GM19372 (cell line): ENCODE measurements around the gene BOLA3.
"Not testable (repeated sequence)": the region's sequence is repeated elsewhere in the genome, so short reads cannot be mapped to it uniquely, and the experiment has no call there.

Source experiments
- ATAC-seq: cut with Tn5 transposase; IDR thresholded peaks from one replicate; pipeline ENCODE4 v1.9.1; 2021; ENCODE audit warnings: mild to moderate bottlenecking, low read depth, moderate library complexity; ENCODE audit not compliant: unreplicated experiment

Gene BOLA3

GRCh38 chr2:74105413-74105812, 42.3 kb downstream of the BOLA3 start:
- ATAC-seq = no peak

GRCh38 chr2:74104839-74105238, 42.9 kb downstream of the BOLA3 start:
- ATAC-seq = no peak

- no peak for ATAC-seq
Measured at GRCh38 chr2:74103763-74104162, 43.9 kb downstream of the BOLA3 start.

- ATAC-seq = no peak
Measured at GRCh38 chr2:74102516-74102915, 45.2 kb downstream of the BOLA3 start.

- no peak for ATAC-seq
Measured at GRCh38 chr2:74101574-74102300, 46.0 kb downstream of the BOLA3 start.

GRCh38 chr2:74100254-74101216, 47.2 kb downstream of the BOLA3 start:
- ATAC-seq = no peak

- no peak for ATAC-seq
Measured at GRCh38 chr2:74099835-74100234, 47.9 kb downstream of the BOLA3 start.

GRCh38 chr2:74099271-74099670, 48.4 kb downstream of the BOLA3 start:
- no peak for ATAC-seq

GRCh38 chr2:74097574-74097973, 50.1 kb downstream of the BOLA3 start:
- no peak for ATAC-seq

- no peak for ATAC-seq
Measured at GRCh38 chr2:74096052-74096451, 51.7 kb downstream of the BOLA3 start.

GRCh38 chr2:74095632-74096031, 52.1 kb downstream of the BOLA3 start:
- ATAC-seq = no peak

GRCh38 chr2:74094291-74094690, 53.4 kb downstream of the BOLA3 start:
- ATAC-seq = no peak

- no peak for ATAC-seq
Measured at GRCh38 chr2:74093840-74094239, 53.9 kb downstream of the BOLA3 start.

- no peak for ATAC-seq
Measured at GRCh38 chr2:74093426-74093825, 54.3 kb downstream of the BOLA3 start.

GRCh38 chr2:74092275-74092674, 55.4 kb downstream of the BOLA3 start:
- ATAC-seq = no peak

GRCh38 chr2:74091391-74091790, 56.3 kb downstream of the BOLA3 start:
- ATAC-seq = no peak

- no peak for ATAC-seq
Measured at GRCh38 chr2:74089816-74090745, 57.6 kb downstream of the BOLA3 start.

- not testable (repeated sequence) for ATAC-seq
Measured at GRCh38 chr2:74088676-74089075, 59.0 kb downstream of the BOLA3 start.

- no peak for ATAC-seq
Measured at GRCh38 chr2:74087696-74088095, 60.0 kb downstream of the BOLA3 start.

GRCh38 chr2:74086021-74086420, 61.7 kb downstream of the BOLA3 start:
- no peak for ATAC-seq
